ENCODE measurements around the gene NRL.
"Not testable (repeated sequence)": the region's sequence is repeated elsewhere in the genome, so short reads cannot be mapped to it uniquely, and the experiment has no call there.

Gene NRL

GRCh38 chr14:24053548-24054323 is 61.0 kb downstream of the NRL start:
- H3K4me3 ChIP-seq (ENCODE audit: low read depth, low read length) = no peak overlapping the region
- in situ Hi-C loops (cut with HindIII; ENCODE audit: low sequenced_read_pairs) = no loop called here
- TF ChIP-seq CTCF (IDR thresholded peaks at IDR 0.05; ENCODE audit: low read depth, low read length) = no peak
- no peak for DNase-seq (ENCODE audit: low read depth, low spot score)

- no peak for TF ChIP-seq CTCF (IDR thresholded peaks at IDR 0.05; ENCODE audit: low read depth, low read length)
- H3K4me3 ChIP-seq (ENCODE audit: low read depth, low read length) = no peak overlapping the region
- no peak for DNase-seq (ENCODE audit: low read depth, low spot score)
- in situ Hi-C loops (cut with HindIII; ENCODE audit: low sequenced_read_pairs) = no loop called here
These were observed 61.8 kb downstream of the NRL start for GRCh38 chr14:24052656-24053547.

- peak; percentile 31 for DNase-seq (ENCODE audit: low read depth, low spot score)
- no peak for TF ChIP-seq CTCF (IDR thresholded peaks at IDR 0.05; ENCODE audit: low read depth, low read length)
- in situ Hi-C loops (cut with HindIII; ENCODE audit: low sequenced_read_pairs) = no loop called here
These were observed 62.7 kb downstream of the NRL start, which contains the start of gene CARMIL3 for GRCh38 chr14:24051789-24052655. CARMIL3 (plus strand) TSS chr14:24052009; CDS start chr14:24052154, 145 bp downstream.

GRCh38 chr14:24051176-24051788 is 63.5 kb downstream of the NRL start:
- peak overlapping the region; percentile 45 for H3K4me3 ChIP-seq (ENCODE audit: low read depth, low read length)
- TF ChIP-seq CTCF (IDR thresholded peaks at IDR 0.05; ENCODE audit: low read depth, low read length) = no peak
- in situ Hi-C loops (cut with HindIII; ENCODE audit: low sequenced_read_pairs) = no loop called here
- DNase-seq (ENCODE audit: low read depth, low spot score) = no peak

More at GRCh38 chr14:24051789-24052655, 62.7 kb downstream of the NRL start, which contains the start of gene CARMIL3:
- H3K4me3 ChIP-seq (ENCODE audit: low read depth, low read length) = peak within 1 kb of the TSS; percentile 45

GRCh38 chr14:24050753-24051152 is 64.0 kb downstream of the NRL start:
- in situ Hi-C loops (cut with HindIII; ENCODE audit: low sequenced_read_pairs); H3K4me3 ChIP-seq (ENCODE audit: low read depth, low read length); DNase-seq (ENCODE audit: low read depth, low spot score): not testable (repeated sequence)

GRCh38 chr14:24049002-24049401 is 65.7 kb downstream of the NRL start:
- H3K4me3 ChIP-seq (ENCODE audit: low read depth, low read length); DNase-seq (ENCODE audit: low read depth, low spot score); in situ Hi-C loops (cut with HindIII; ENCODE audit: low sequenced_read_pairs): not testable (repeated sequence)

GRCh38 chr14:24042746-24043145 is 72.0 kb downstream of the NRL start:
- H3K4me3 ChIP-seq (ENCODE audit: low read depth, low read length) = no peak overlapping the region
- in situ Hi-C loops (cut with HindIII; ENCODE audit: low sequenced_read_pairs) = no loop called here
- TF ChIP-seq CTCF (IDR thresholded peaks at IDR 0.05; ENCODE audit: low read depth, low read length) = no peak
- DNase-seq (ENCODE audit: low read depth, low spot score) = no peak
